ENCODE measurements around the gene PWWP2A.

GRCh38 chr5:160158087-160158486 lies 38.8 kb upstream of the PWWP2A start:
- TF ChIP-seq CTCF (IDR thresholded peaks at IDR 0.05; ENCODE audit: borderline replicate concordance, extremely low read depth, low read length, poor library complexity, severe bottlenecking) (peak; percentile 10), EZH2 (IDR thresholded peaks at IDR 0.05; ENCODE audit: borderline replicate concordance, low read depth, low read length, severe bottlenecking) (no peak)
